Endothelial cell of umbilical vein (primary cell): ENCODE data around the gene TSPAN15. TPM values are rescaled to one million over a fixed set of nuclear protein-coding genes. Genes with fewer than 3 reads are reported as not detected.
"Not testable (repeated sequence)": the region's sequence is repeated elsewhere in the genome, so short reads cannot be mapped to it uniquely, and the experiment has no call there.

Source experiments
- BruUV-seq: library from RNA; stranded (reverse); fragments of 400-500 nt; replicated peaks from 2 replicates; lab custom pipeline; 2021; lab: Mats Ljungman, UMichigan
- CTCF ChIA-PET: fragments of 300-600, 350-600 bp; sonication (Branson Sonifier 250); formaldehyde crosslinking; loops from one replicate; lab custom pipeline; 2021; ENCODE audit warnings: antibody characterized with exemption, inconsistent platforms; lab: Charles Lee
- POLR2A ChIA-PET: fragments of 300-600, 350-600 bp; sonication (Branson Sonifier 250); formaldehyde crosslinking; loops from one replicate; lab custom pipeline; 2021; ENCODE audit warnings: antibody characterized with exemption, inconsistent platforms; lab: Charles Lee
- DNase-seq: peaks from one replicate; pipeline ENCODE4 v3.0.0-alpha.2; 2011; ENCODE audit warnings: low read depth, low spot score
- FAIRE-seq: peaks from 2 replicates; lab custom pipeline; 2011; peaks lifted over from hg19 to GRCh38; lab: Jason Lieb, UNC
- H2AFZ ChIP-seq: 2 replicates; pipeline ENCODE4 v1.6.0; 2012; ENCODE audit warnings: low read depth, low read length, control low read depth, inconsistent platforms
- H3K27ac ChIP-seq: 2 replicates; pipeline ENCODE4 v1.5.1; 2011; ENCODE audit warnings: low read depth, mild to moderate bottlenecking, control low read depth, low read length, moderate library complexity; ENCODE audit not compliant: insufficient read depth
- H3K27me3 ChIP-seq, 2 experiments: 2 replicates each; pipeline versions ENCODE4 v1.6.0 to v1.6.1; 2011; ENCODE audit warnings: low read length in 2 of 2, mixed read lengths in 1 of 2; ENCODE audit not compliant: control insufficient read depth in 2 of 2, insufficient read depth in 2 of 2
- H3K36me3 ChIP-seq, 2 experiments: 2 replicates in 1 of 2; 3 replicates in 1 of 2; pipeline ENCODE4 v1.5.1; 2011; ENCODE audit warnings: low read length in 2 of 2, mild to moderate bottlenecking in 1 of 2, moderate library complexity in 1 of 2; ENCODE audit not compliant: control insufficient read depth in 2 of 2, insufficient read depth in 2 of 2; ENCODE audit errors: extremely low read depth in 1 of 2
- H3K4me1 ChIP-seq: 3 replicates; pipeline ENCODE4 v1.5.1; 2011; ENCODE audit warnings: mild to moderate bottlenecking, low read length; ENCODE audit not compliant: control insufficient read depth, insufficient read depth; ENCODE audit errors: extremely low read depth
- H3K4me2 ChIP-seq: 2 replicates; pipeline ENCODE4 v1.6.1; 2011; ENCODE audit warnings: low read length, control low read depth, mixed read lengths; ENCODE audit not compliant: insufficient read depth
- H3K4me3 ChIP-seq, 3 experiments: fragments of 200-600 bp in 1 of 3; sonication (generic), shearing (Covaris generic) in 1 of 3; replicated peaks in 1 of 3; 2 replicates each; pipeline ENCODE4 v1.5.1; 2011 to 2016; ENCODE audit warnings: control low read depth in 3 of 3, low read length in 3 of 3, mild to moderate bottlenecking in 2 of 3, inconsistent platforms in 1 of 3, low read depth in 1 of 3, moderate library complexity in 1 of 3; ENCODE audit not compliant: insufficient read depth in 1 of 3
- H3K79me2 ChIP-seq: 2 replicates; pipeline ENCODE4 v1.6.0; 2012; ENCODE audit warnings: low read length, inconsistent platforms; ENCODE audit not compliant: control insufficient read depth, insufficient read depth
- H3K9ac ChIP-seq: replicated peaks from 2 replicates; pipeline ENCODE3; 2011; ENCODE audit warnings: low read length, control low read depth; ENCODE audit not compliant: insufficient read depth; ENCODE audit errors: extremely low read depth
- H3K9me1 ChIP-seq: replicated peaks from 3 replicates; pipeline ENCODE4 v1.6.0; 2011; ENCODE audit warnings: mild to moderate bottlenecking, low read length; ENCODE audit not compliant: control insufficient read depth, insufficient read depth; ENCODE audit errors: extremely low read depth
- H3K9me3 ChIP-seq: replicated peaks from 2 replicates; pipeline ENCODE4 v1.5.1; 2012; ENCODE audit warnings: low read length, inconsistent platforms; ENCODE audit not compliant: control insufficient read depth, insufficient read depth
- H4K20me1 ChIP-seq: replicated peaks from 2 replicates; pipeline ENCODE3; 2011; ENCODE audit warnings: mild to moderate bottlenecking, low read length; ENCODE audit not compliant: control insufficient read depth, insufficient read depth; ENCODE audit errors: extremely low read depth
- EZH2 ChIP-seq: IDR thresholded peaks from 2 replicates; pipeline ENCODE4 v1.6.1; 2012; ENCODE audit warnings: borderline replicate concordance, low read depth, mild to moderate bottlenecking, moderate library complexity, low read length, inconsistent platforms; ENCODE audit not compliant: severe bottlenecking
- FOS ChIP-seq: IDR thresholded peaks from 2 replicates; pipeline ENCODE4 v1.6.1; 2011; ENCODE audit warnings: mild to moderate bottlenecking, low read length, moderate library complexity, borderline replicate concordance; ENCODE audit not compliant: insufficient read depth
- GATA2 ChIP-seq: IDR thresholded peaks from 2 replicates; pipeline ENCODE4 v1.7.0; 2011; ENCODE audit warnings: low read depth, mild to moderate bottlenecking, moderate library complexity, mixed read lengths, low read length; ENCODE audit not compliant: insufficient read length, insufficient read depth
- JUN ChIP-seq: IDR thresholded peaks from 2 replicates; pipeline ENCODE4 v1.6.1; 2011; ENCODE audit warnings: borderline replicate concordance, low read depth; ENCODE audit not compliant: insufficient read length, insufficient read depth
- MAX ChIP-seq: IDR thresholded peaks from 2 replicates; pipeline ENCODE4 v1.6.1; 2011; ENCODE audit not compliant: insufficient read depth, insufficient read length
- MYC ChIP-seq: IDR thresholded peaks from one replicate; pipeline ENCODE4 v1.6.1; 2011; ENCODE audit warnings: mild to moderate bottlenecking, low read depth, low read length
- POLR2A ChIP-seq: IDR thresholded peaks from 2 replicates; pipeline ENCODE4 v1.6.1; 2012; ENCODE audit warnings: low read depth, mild to moderate bottlenecking, control low read depth, low read length
- POLR2AphosphoS5 ChIP-seq: IDR thresholded peaks from 2 replicates; pipeline ENCODE4 v1.6.1; 2012; ENCODE audit warnings: low read depth, mild to moderate bottlenecking, control low read depth, low read length, moderate library complexity; ENCODE audit not compliant: insufficient read depth
- dilution Hi-C: fragments of 300-500 bp; cut with MboI; formaldehyde crosslinking; loops from one replicate; pipeline ENCODE4 v1.15.0; 2019; ENCODE audit warnings: low sequenced_read_pairs; ENCODE audit not compliant: extremely low pct_ligation_motif_present
- intact Hi-C: fragments of 100-400 bp; cut with micrococcal nuclease; formaldehyde crosslinking; loops from one replicate; pipeline ENCODE4 v1.10.0; 2022
- polyA plus RNA-seq, 4 experiments: library from polyadenylated mRNA; depleted of rRNA in 3 of 4; stranded (reverse) in 3 of 4; unstranded in 1 of 4; fragments of >200 nt; gene quantifications; 2 replicates each; pipeline versions ENCODE4 v1.2.1 to v1.2.3, GENCODE V29; 2011 to 2012; ENCODE audit warnings: missing spikeins in 1 of 4
- total RNA-seq: library from RNA; stranded (reverse); gene quantifications from 2 replicates; pipeline ENCODE4 v1.2.3, GENCODE V29; 2021
- TF ChIP-seq, protein P1 (sequence below), 2 donors: IDR thresholded peaks; 1 replicate in 1 of 2; 2 replicates in 1 of 2; pipeline ENCODE4 v1.5.1; 2011; ENCODE audit warnings: low read length in 2 of 2, mild to moderate bottlenecking in 2 of 2, moderate library complexity in 2 of 2, control low read depth in 1 of 2, inconsistent platforms in 1 of 2, low read depth in 1 of 2; ENCODE audit not compliant: insufficient read depth in 1 of 2; ENCODE audit errors: extremely low read depth in 1 of 2

Gene TSPAN15
- total and polyA plus RNA-seq, 2 donors (not counting 3 experiments of a cell fraction or from before 2014, with no cell fraction given), result 78.4 to 189 TPM

GRCh38 chr10:69486922-69487730 lies 35.9 kb downstream of the TSPAN15 start:
- FAIRE-seq, result no peak
- H3K27me3 ChIP-seq, result no peaks in the 10 kb centered on the region
- peaks cover 0 to 6% of the 10 kb centered on the region in 2 experiments for H3K36me3 ChIP-seq
- no peak overlapping the region for H3K4me2 ChIP-seq
- H3K9ac ChIP-seq, result no peak overlapping the region
- ChIA-PET POLR2A (interaction anchor here (0.5 kb wide), 1 partner anchor 57 kb away, joined by 3 read pairs; no protein-coding TSS in a partner anchor), CTCF (interaction anchor here (1.3 to 3.6 kb wide), 2 partner anchors 28 to 79 kb away, joined by 5 to 12 read pairs; no protein-coding TSS in a partner anchor)
- no TSS peak for BruUV-seq
- intact Hi-C loops (no loop called here), dilution Hi-C loops (no loop called here)
- H3K79me2 ChIP-seq, result no peaks in the 10 kb centered on the region
- no peaks in the 10 kb centered on the region for H3K9me3 ChIP-seq
- TF ChIP-seq GATA2 (no peak), POLR2AphosphoS5 (no peak), MYC (no peak), FOS (no peak), EZH2 (no peak), MAX (no peak), POLR2A (no peak), JUN (no peak)
- TF ChIP-seq, protein P1, sequence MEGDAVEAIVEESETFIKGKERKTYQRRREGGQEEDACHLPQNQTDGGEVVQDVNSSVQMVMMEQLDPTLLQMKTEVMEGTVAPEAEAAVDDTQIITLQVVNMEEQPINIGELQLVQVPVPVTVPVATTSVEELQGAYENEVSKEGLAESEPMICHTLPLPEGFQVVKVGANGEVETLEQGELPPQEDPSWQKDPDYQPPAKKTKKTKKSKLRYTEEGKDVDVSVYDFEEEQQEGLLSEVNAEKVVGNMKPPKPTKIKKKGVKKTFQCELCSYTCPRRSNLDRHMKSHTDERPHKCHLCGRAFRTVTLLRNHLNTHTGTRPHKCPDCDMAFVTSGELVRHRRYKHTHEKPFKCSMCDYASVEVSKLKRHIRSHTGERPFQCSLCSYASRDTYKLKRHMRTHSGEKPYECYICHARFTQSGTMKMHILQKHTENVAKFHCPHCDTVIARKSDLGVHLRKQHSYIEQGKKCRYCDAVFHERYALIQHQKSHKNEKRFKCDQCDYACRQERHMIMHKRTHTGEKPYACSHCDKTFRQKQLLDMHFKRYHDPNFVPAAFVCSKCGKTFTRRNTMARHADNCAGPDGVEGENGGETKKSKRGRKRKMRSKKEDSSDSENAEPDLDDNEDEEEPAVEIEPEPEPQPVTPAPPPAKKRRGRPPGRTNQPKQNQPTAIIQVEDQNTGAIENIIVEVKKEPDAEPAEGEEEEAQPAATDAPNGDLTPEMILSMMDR (IDR thresholded peaks at IDR 0.05; ENCODE audit: extremely low read depth in 1 of 2, insufficient read depth in 1 of 2, low read depth in 1 of 2, low read length in 2 of 2), result no peak
- H2AFZ ChIP-seq, result no peak overlapping the region
- H3K27ac ChIP-seq, result no peak overlapping the region
- DNase-seq, result no peak
- no peak overlapping the region for H3K4me3 ChIP-seq
- H3K4me1 ChIP-seq, result peaks cover 7% of the 10 kb centered on the region
- no peaks in the 10 kb centered on the region for H3K9me1 ChIP-seq
- H4K20me1 ChIP-seq, result no peaks in the 10 kb centered on the region

DNA sequence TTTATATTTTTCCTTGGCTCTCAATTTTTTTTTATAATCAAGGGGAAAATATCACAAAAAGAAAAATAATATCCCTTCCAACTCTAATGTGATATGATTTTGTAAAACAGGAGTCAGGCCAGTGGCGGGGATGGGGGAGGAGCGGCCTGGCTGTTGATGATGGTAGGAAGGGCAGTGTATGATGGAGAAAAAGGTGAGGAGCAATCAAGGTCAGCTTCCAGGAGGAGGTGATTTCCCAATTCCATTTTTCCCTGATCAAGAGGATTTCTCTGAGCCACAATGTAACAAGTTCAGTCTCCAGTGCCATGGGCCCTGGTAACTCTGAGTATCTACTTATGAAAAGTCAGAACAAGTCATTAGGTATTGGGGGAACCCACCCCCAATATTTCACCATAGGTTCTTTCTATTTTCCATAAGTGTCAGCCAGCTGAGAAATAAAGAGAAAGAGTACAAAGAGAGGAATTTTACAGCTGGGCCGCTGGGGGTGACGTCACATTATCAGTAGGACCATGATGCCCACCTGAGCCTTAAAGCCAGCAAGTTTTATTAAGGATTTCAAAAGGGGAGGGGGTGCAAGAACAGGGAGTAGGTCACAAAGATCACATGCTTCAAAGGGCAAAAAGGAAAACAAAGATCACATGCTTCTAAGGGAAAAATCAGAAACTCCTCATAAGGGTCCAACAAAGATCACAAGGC lies 37.0 kb downstream of the TSPAN15 start:
- H3K4me3 ChIP-seq, H3K4me1 ChIP-seq, H3K9me3 ChIP-seq, FAIRE-seq, H3K9me1 ChIP-seq, H3K9ac ChIP-seq, H2AFZ ChIP-seq, H3K27me3 ChIP-seq, H3K4me2 ChIP-seq, DNase-seq, intact Hi-C loops, CTCF ChIA-PET, dilution Hi-C loops, BruUV-seq, POLR2A ChIA-PET, H3K36me3 ChIP-seq, H4K20me1 ChIP-seq, H3K27ac ChIP-seq, H3K79me2 ChIP-seq: not testable (repeated sequence)
